GM21381 (cell line): ENCODE measurements around the gene LRRC49.
A peak's percentile ranks its signal among the peaks of the same experiment; 100 is the strongest.
"Not testable (repeated sequence)": the region's sequence is repeated elsewhere in the genome, so short reads cannot be mapped to it uniquely, and the experiment has no call there.

Experiments
- ATAC-seq: cut with Tn5 transposase; IDR thresholded peaks from one replicate; pipeline ENCODE4 v1.9.1; 2021; ENCODE audit warnings: mild to moderate bottlenecking, moderate library complexity; ENCODE audit not compliant: unreplicated experiment

LRRC49 gene

DNA sequence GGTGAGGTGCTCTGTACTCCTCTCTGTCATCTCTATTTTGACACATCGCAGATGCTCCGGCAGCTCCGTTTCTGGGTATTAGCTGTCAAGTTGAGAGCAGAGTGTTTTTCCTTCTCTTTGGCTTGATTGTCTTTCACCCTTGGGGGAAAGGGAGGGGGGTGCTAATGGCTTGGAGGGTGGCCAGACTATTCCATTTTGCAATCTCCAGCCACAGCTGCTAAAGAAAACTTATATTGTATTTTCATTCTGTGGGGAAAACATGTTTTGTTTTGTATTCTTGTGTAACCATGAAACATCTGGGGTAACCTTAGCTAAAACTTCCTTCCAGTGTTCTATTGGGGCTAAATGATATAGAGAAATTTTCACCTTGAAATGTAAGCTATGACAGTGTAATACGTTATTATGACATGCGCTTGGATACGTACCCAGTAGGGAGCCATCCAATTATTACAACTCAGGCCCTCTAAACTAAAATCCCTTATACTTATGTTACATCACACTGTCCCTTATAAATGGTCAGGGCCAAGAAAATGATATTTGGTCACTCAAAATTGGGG is 24.6 kb upstream of the LRRC49 start:
- ATAC-seq: no peak

DNA sequence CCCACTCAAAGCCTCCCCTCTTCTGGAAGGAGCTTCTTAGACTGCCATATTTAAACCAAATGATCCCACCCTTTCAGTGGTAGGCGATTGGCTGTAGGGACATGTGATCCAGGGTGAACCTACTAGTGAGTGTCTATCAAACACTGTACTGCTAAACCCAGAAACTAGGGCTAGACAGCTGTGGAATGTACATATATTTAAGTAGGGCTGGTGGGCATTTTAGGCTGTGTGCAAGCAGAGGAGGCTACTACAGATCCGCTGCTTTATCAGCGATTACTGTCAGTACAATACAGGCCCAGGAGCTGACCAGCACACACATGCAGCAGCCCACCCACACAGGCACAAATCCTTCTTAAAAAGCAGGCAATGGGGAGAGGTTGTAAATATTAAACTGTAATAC is 23.3 kb upstream of the LRRC49 start:
- ATAC-seq: no peak

DNA sequence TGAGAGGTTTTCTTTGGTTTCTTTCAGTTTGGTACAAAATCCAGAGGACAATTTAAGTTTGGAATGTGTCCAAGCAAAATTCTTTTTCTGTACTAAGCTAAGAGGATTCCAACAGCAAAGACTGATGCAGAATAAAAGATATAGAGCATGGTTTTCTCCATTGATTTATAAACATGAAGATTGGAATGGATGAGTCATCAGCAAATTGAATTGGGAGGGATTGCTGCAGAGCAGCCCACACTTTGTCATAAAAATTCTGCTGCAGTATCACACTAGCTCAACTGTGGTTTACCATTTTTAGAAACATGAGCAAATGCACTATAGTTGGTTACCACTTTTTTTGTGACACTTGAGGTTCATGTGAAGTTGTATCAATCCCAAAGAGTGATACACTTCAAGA is 22.6 kb upstream of the LRRC49 start:
- ATAC-seq: no peak

DNA sequence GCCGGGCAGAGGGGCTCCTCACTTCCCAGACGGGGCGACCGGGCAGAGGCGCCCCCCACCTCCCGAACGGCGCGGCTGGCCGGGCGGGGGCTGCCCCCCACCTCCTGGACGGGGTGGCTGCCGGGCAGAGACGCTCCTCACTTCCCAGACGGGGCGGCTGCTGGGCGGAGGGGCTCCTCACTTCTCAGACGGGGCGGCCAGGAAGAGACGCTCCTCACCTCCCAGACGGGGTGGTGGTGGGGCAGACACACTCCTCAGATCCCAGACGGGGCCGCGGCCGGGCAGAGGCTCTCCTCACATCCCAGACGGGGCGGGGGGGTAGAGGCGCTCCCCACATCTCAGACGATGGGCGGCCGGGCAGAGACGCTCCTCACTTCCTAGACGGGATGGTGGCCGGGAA is 21.1 kb upstream of the LRRC49 start:
- ATAC-seq: not testable (repeated sequence)

DNA sequence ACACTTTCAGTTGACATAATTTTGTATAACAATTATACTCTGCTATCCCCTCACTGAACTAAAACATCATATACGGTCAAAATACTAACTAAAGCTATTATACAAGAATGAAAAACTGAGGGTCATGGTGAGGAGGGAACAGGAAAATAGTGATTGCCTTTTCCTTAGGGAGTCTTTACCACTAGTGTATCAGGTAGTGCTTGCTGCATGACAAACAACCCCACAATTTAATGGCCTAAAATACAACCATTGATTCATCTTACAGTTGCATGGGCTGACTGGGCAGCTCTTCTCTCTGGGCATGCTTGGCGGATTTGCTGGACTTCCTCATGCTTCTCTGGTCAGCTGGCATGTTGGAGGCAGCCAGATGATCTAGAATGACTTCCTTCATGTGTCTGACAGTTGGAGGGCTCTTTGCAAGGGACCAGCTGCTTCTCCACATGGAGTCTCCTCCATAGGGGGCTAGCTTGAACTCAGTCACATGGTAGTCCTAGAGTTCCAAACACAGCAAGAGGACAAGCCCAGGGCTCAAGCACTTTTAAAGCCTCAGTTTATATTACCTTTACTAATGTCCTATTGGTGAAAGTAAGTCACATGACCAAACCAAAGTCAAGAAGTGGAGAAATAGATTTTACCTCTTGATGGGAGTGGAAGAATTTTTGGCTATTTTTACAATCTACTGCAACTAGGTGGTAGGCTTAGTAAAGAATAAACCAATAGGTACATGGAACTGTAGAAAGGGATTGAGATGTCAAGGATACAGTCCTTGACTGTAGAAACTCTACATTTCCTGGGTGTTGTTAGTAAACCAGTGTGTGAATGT is 19.2 kb upstream of the LRRC49 start:
- ATAC-seq: no peak

DNA sequence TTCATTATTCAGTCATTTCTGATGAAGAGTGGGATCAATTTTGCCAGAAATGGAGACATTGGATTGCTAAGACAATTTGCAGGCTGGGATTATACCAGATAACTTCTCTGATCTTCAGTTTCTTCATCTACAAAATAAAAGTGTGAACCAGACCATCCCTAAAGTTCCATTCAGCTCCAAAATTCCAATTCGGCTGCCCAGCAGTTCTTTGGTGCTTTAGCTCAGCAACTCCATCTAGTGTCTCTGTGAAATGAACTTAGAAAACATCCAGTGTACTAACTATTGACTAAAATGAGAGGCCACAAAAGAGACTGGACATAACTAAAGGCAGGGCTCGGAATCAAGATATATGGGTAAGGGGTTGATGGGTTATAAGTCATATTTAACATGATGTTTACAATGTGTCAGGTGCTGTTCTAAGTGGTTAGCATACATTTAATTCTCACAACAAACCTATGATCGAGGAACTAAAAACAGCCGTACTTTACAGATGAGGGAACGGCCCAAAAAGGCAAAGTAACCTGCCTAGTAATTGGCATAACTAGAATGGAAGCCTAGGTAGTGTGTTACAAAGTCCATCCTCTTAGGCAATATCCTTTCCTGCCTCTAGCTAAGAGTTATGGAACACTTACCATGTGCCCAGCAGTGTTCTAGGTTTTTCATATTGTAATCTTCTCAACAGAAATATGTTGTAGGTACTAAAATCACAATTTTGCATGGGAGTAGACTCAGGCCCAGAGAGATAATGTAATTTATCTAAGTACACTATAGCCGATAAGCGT is 17.4 kb upstream of the LRRC49 start:
- no peak for ATAC-seq

DNA sequence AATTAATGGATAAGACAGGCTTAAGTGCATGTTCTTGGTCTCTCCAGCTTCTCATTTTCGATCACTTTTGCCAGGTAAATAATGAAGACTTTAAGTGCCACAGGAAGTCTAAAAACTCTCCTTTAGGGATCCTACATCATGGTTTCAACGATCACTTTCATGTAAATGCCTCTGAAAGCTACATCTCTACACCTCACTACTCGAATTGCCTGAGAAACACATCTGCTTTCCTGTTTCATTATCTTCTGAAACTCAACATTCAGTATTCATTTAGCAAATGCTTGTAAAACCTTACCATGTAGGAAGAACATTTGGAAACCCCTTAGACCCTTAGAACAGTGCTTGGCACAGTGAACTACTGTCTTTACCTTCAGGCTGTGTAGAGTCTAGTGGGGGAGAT is 16.6 kb upstream of the LRRC49 start:
- no peak for ATAC-seq

DNA sequence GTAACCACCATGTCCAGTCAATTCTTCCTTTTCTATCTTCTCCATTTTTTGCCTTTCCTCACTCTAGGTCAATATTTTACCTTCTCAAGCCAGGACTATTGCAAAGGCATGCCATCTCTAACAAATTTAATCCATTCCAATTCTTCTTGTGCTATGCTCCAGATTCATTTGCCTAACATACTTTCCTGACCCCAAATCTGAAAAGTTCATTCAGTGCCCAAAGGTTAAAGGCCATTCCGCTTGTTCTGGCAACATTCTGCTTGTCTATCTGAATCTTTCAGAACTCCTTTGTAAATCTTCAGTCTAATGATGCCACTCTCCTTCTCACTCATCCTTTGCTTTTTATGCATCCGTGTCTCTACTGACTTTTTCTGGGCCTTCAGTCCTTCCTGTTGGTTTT is 15.9 kb upstream of the LRRC49 start:
- no peak for ATAC-seq

DNA sequence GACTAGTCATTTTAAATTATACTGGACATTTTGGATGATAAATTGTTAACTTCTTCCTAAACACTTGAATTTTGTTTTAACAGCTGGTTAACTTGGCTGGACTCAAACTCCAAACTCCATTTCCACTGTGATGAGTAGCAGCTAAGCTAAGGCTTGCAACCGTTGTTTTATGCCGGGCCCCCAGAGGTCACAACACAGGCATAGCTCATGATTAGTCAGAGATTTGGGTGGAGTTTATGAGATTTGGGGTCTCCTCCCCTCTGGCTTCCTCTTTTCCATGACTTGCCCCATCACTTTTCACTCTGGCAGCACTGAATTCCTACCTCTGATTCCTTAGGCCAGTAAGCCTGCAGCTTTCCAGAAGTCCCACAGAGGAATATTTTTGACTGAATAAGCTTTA is 13.2 kb upstream of the LRRC49 start:
- no peak for ATAC-seq

DNA sequence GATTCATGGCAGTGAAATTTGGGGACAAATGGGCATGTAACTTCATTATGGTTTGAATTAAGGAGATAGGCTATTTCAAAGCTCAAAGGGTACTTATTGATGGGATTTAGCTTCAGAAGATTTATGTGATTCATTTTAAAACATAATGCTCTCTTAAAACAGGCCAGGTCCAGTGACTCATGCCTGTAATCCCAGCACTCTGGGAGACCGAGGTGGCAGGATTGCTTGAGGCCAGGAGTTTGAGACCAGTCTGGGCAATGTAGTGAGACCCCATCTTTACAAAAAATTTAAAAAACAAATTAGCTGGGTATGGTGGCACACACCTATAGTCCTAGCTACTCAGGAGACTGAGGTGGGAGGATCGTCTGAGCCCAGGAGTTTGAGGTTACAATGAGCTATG is 11.8 kb upstream of the LRRC49 start:
- no peak for ATAC-seq

DNA sequence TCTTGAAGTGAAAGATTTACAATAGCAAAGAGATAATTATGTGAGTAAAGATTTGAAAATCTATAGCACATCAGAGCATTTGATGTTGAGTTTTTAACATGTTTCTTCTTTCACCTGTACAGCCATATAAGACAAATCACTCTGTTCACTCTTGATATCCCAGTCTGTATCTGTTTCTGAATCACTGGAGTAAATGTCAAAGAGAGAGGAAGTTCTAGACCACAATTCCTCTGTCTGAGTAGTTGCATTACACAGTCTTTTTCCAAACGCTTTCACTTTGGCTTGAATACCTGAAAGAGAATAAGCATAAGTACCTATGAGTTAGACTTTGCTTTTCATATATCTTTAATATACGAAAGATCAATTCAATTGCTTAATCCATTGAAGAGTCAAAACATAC is 10.3 kb upstream of the LRRC49 start:
- ATAC-seq: no peak

DNA sequence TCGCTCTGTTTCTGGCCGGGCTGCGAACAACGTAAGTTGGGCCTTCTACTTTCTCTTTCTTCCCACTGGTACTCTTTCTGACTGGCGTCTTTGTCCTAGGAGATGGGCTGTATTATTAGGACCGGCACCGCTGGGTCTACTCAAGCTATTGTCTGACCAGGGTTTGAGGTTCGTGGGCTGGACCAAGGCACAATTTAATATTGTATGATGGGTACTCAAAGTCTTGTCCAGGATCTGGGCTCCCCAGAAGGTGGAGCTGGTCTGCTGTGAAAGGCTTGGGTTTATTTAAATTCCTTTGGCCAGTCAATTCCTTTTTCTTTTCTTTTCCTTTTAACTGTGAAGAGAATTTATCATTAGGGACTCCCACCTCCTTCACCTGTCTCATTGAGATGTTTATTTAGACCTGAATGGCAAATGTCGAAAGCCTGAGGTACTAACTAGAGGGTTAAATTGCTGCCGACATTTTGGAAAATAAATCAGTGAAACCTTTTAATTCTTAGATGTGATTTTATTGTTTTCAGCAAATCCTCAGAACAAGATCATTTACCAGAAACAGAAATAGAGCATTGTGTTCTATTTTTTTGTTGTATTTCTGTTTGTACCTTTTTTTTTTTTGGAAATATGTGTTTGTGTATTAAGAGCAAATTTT is 410 bp downstream of the LRRC49 start:
- ATAC-seq: peak; percentile 11

DNA sequence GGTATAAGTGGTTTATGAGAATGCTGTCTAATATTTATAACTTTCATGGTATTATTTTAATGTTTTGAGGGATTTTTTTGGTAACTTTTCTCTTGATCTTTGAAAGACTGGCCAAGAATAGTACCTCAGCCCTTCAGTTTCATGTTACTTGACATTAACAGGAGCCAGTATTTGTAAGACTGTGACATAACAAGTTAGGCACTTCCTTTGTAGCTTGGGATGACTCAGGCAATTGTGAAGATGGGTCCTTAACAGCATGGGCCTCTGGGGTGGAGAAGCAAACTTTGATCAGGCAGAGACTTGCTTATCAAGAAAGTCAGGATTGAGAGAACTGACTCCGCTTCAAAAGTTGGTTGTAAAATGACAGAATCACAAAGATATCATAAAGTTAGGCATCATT is 9.5 kb downstream of the LRRC49 start:
- ATAC-seq: no peak

DNA sequence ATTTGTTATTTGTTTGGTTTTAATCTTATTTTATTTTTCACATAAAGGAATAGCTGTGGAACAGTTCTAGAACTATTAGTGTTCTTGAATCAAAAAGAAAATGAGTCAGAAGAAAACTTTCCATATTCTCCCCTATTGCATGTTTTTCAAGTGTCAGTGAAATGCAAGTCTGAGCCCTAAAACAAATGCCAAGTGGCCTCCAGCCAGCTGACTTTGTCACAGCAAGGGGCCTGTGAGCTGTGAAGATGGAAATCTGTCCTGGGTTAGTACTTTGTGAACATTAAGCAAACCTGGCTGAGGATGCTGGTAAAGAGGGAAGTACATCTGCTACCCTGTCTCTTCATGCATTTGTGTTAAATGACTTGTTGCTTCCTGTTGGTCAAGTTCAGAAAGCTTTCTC is 14.2 kb downstream of the LRRC49 start:
- ATAC-seq: no peak

DNA sequence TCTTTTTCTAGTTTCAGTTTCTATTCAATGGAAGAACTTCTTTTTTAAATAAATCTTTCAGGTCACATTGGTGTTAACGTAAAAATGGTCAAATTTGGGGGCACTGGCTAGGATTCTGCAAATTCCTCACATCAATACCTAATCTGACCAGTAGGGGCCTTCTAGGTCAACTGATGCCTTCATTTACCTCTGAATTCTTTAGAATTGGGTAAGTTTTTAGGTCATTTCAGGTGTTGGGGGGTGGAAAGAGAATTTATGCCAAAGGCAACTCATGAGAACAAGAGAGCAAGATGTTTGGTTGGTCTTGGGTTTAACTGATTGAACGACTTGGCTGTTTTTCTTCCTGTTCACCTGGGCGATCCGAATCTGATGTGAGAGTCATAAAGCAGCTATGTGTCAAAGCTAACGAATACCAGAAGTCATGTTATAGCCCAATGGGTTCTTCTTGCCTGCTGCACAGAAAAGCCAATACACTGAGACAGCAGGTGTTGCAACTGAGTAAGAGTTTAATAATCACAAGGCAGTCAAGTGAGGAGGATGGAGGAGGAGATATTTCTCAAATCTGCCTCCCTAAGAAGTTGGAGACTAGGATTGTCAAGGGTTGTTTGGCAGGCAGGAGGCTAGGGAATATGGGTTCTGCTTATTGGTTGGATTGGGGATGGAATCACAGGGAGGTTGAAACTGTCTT is 15.3 kb downstream of the LRRC49 start:
- ATAC-seq: no peak

DNA sequence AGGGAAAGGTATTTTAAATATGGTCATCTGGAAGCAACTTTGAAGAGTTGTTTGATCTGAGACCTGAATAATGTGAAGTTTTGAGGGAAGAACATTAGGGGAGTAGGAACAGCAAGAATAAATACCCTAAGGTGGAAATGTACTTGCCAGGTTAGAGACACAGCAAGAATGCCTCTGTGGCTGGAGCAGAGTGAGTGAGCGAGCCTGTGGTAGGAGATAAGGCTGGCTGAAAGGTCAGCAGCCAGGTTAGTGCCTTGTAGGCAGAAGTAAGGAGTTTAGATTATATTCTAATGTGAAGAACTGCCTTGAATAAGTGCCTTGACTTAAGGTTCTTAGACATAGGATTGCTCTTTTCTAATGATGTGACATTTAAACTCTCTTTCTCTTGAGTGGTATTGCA is 18.3 kb downstream of the LRRC49 start:
- no peak for ATAC-seq

DNA sequence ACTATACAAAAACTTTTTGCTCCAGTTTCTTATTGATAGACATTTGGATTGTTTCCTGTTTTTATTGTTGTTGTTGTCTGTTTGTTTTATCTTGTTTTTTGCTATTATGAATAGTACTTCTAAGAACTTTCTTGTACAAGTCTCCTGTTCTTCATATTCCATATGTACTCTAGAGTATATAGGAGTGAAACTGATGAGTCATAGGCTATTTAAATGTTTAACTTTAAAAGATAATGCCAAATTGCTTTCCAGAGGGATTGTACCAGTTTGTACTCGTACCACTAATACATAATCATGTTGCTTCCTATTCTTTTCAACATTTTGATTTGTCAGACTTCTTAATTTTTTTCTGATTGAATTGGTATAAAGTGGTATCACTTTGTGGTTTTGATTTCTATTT is 19.6 kb downstream of the LRRC49 start:
- no peak for ATAC-seq

DNA sequence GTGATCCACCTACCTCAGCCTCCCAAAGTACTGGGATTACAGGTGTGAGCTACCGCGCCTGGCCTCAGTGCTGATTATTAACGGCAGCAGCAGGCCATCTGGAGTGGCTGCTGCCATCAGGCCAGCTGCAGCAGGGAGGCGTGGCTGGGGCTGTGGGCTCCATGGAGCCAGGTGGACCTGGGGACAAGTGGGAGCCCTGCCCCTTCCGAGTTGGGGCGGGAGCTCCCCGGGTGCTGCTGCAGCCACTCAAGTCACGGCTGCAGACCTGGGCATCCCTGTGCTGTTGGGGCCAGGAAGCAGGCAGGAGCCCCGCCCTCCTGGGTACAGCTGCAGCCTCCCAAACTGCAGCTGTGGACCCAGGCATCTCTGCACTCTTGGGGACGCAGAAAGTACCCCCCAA is 23.9 kb downstream of the LRRC49 start:
- ATAC-seq: no peak

DNA sequence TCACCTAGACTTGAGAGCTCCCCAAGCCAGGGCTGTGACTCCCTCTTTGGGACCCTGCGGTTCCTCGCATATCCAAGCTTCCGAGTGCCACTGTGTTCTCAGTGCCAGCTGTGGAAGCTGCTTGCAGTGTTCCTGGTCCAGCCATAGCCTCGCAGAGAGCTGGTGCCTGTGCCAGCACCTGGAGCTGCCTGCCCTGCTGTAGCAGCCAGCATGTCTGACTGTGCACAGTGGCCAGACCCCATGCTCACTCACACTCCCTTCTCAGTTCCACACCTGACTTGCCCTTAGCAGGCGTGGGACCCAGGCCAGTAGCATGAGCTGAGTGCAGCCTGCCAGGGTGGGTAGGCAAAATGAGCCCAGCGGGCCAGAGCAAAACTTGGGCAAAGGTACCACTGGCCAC is 25.3 kb downstream of the LRRC49 start:
- no peak for ATAC-seq

DNA sequence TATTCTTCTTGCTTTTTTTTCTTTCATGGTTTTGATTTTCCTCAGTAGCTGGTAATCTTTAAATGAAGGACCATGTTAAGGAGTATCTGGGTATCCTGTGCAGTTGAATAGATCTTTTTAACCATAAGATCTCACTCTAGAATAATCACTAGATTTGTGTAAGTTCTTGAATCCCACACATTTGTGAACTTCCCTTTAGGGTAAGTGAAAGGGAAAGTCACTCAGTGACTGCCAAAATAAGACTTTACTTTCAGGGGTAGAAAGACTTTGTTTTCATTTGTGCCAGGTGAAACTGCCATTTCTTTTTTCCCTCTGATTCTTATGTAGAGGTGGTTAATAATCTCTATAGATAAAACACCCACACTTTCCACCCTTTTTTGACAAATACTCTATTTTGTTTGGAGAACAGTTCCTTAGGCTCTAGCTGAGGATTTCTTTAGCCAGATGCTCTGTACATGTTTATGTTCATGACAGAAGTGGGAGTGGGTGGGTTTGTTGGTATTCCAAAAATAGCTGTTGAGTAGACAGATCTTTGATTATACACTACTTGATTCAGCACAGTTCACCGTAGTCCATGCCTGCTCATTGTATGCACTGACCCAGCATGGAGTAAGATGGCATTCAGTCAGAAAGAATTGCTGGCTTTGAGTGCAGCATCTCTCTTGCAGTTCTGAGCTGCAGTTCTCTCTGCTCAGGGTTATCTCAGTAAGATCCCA is 28.5 kb downstream of the LRRC49 start:
- no peak for ATAC-seq
